Mammary epithelial cell (primary cell): Measurements from ENCODE around the gene RTN4R.

Experiments
- EZH2 ChIP-seq: IDR thresholded peaks from 2 replicates; pipeline ENCODE4 v1.6.1; 2012; ENCODE audit warnings: low read length, inconsistent platforms, borderline replicate concordance
- TF ChIP-seq, protein P1 (sequence below), 2 donors: IDR thresholded peaks in 1 of 2; conservative IDR thresholded peaks in 1 of 2; 2 replicates each; pipeline ENCODE4 v1.5.1; 2011 to 2012; ENCODE audit warnings: inconsistent platforms in 2 of 2, low read length in 2 of 2, mild to moderate bottlenecking in 2 of 2, control low read depth in 1 of 2, low read depth in 1 of 2; ENCODE audit not compliant: insufficient read depth in 1 of 2; ENCODE audit errors: extremely low read depth in 1 of 2

DNA sequence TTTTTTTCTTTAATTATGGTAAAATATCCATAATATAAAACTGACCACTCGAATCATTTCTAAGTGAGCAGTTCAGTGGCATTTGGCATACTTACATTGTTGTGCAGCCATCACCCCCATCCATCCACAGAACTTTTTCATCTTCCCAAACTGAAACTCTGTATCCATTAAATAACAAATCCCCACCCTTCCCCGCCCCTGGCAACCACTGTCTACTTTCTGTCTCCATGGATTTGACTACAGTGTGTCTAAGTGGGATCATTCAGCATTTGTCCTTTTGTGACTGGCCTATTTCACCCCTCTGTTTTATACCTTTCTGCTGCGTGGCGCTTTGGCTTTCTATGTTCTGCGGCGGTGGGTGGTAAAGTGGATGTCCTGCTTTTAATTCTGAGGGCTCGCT is 49.1 kb downstream of the RTN4R start:
- TF ChIP-seq, protein P1, sequence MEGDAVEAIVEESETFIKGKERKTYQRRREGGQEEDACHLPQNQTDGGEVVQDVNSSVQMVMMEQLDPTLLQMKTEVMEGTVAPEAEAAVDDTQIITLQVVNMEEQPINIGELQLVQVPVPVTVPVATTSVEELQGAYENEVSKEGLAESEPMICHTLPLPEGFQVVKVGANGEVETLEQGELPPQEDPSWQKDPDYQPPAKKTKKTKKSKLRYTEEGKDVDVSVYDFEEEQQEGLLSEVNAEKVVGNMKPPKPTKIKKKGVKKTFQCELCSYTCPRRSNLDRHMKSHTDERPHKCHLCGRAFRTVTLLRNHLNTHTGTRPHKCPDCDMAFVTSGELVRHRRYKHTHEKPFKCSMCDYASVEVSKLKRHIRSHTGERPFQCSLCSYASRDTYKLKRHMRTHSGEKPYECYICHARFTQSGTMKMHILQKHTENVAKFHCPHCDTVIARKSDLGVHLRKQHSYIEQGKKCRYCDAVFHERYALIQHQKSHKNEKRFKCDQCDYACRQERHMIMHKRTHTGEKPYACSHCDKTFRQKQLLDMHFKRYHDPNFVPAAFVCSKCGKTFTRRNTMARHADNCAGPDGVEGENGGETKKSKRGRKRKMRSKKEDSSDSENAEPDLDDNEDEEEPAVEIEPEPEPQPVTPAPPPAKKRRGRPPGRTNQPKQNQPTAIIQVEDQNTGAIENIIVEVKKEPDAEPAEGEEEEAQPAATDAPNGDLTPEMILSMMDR (conservative IDR thresholded peaks at IDR 0.05 in 1 of 2, IDR thresholded peaks at IDR 0.05 in 1 of 2; ENCODE audit: extremely low read depth in 1 of 2, insufficient read depth in 1 of 2, low read depth in 1 of 2, low read length in 2 of 2), result no peak
- TF ChIP-seq EZH2, result no peak
